Fibroblast of mammary gland (primary cell): ENCODE data around the gene SSC4D.
"Not testable (repeated sequence)": the region's sequence is repeated elsewhere in the genome, so short reads cannot be mapped to it uniquely, and the experiment has no call there.

Experiments used
- DNase-seq: peaks from one replicate; pipeline ENCODE4 v3.0.0-alpha.2; 2010; ENCODE audit warnings: low read depth
- H3K4me3 ChIP-seq: 2 replicates; pipeline ENCODE4 v1.5.1; 2011; ENCODE audit warnings: low read depth, mild to moderate bottlenecking, low read length, moderate library complexity; ENCODE audit not compliant: control insufficient read depth
- TF ChIP-seq, protein P1 (sequence below): conservative IDR thresholded peaks from 2 replicates; pipeline ENCODE4 v1.5.1; 2011; ENCODE audit warnings: low read depth, low read length, inconsistent platforms; ENCODE audit not compliant: control insufficient read depth, insufficient read depth

SSC4D gene

DNA sequence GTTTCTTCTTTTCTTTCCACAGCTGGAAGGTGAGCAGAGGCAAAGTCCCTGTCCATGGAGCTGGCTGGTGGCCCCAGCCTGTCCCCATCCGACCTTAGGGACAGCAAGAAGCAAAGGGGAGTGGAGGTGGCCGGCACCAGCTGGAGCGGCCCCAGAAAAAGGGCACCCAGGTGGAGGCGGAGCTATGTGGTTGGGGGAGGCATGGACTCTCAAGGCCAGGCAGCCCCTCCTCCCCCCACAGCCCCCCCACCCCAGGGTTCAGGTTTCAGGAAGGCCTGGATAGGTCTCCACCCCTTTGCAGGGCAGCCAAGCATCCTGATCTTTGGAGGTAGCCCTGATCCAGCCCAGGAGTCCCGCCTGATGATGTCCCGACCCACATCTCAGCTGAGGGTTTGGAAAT lies at the start of gene SSC4D:
Gene SSC4D, minus strand, starts transcription at position 161 of the 400 bp plus-strand sequence. CDS start 5,258 bp downstream, outside the sequence.
- no peak for DNase-seq
- no peak within 1 kb of the TSS for H3K4me3 ChIP-seq
- TF ChIP-seq, protein P1, sequence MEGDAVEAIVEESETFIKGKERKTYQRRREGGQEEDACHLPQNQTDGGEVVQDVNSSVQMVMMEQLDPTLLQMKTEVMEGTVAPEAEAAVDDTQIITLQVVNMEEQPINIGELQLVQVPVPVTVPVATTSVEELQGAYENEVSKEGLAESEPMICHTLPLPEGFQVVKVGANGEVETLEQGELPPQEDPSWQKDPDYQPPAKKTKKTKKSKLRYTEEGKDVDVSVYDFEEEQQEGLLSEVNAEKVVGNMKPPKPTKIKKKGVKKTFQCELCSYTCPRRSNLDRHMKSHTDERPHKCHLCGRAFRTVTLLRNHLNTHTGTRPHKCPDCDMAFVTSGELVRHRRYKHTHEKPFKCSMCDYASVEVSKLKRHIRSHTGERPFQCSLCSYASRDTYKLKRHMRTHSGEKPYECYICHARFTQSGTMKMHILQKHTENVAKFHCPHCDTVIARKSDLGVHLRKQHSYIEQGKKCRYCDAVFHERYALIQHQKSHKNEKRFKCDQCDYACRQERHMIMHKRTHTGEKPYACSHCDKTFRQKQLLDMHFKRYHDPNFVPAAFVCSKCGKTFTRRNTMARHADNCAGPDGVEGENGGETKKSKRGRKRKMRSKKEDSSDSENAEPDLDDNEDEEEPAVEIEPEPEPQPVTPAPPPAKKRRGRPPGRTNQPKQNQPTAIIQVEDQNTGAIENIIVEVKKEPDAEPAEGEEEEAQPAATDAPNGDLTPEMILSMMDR: no peak

DNA sequence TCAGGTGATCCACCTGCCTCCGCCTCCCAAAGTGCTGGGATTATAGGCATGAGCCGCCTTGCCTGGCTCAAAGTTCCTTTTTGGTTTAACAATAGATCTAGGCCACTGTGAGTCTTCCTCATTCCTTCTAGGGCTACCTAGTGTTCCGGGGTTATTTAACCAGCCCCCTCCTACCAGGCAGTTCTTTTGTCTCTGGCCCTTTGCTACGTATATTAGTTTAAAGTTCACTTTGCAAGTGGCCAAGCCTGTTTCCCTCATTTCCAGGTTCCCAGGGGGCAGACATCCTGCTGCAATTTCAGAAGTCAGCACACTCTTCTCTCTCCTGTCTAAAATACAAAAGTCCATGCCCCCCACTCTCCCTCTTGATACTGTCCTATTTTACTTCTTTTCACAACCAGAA lies 49.0 kb upstream of the SSC4D start:
- DNase-seq, H3K4me3 ChIP-seq: not testable (repeated sequence)

DNA sequence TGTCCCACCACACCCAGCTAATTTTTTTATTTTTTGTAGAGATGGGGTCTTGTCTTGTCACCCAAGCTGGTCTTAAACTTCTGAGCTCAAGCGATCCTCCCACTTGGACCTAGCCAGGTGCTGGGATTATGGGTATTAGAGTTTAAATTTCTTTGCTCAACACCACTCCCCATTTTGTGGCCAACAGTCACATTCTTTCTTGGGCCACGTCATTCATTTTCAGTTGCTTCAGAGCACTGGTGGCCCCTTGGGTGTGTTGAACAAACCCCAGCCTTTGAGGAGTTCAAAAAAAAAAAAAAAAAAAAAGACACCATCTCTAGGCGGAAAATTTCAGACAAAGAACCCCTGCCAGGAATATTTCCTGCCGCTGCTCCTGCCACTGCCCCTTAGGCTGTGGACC lies 47.5 kb upstream of the SSC4D start:
- not testable (repeated sequence) for H3K4me3 ChIP-seq, DNase-seq

DNA sequence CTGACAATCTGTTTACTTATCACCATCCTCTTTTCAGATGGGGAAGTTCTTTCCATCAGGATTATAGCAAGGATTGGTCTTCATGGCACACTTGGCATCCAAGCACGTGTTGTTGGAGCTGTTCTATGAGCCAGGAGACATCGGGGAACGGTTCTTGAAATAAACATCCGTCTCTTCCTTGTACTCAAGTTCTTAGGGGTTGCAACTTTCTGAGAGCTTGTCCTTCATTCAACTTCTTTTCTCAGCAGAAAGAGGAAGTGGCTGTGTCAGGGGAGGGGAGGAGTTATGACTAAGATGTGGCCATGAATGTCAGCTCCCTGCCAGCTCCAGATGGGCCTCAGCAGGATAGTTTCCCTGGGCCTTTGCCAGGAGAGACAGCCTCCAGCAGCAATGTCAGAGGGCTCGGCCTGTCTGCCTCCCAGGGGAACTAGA lies 36.1 kb upstream of the SSC4D start:
- H3K4me3 ChIP-seq: not testable (repeated sequence)
- peak; percentile 76 for DNase-seq

DNA sequence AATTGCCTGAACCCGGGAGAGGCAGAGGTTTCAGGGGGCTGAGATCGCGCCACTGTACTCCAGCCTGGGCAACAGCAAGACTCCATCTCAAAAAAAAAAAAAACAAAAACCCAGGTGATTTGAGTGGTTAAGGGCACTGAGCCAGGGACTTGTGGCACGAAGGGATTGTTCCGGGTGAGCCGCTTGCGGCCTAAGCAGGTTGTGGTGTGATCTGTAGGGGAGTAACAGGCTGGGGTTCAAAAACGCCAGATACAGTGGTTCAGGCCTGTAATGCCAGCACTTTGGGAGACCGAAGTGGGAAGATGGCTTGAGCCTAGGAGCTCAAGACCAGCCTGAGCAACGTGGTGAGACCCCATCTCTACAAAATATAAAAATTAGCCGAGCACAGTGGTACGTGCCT lies 34.3 kb upstream of the SSC4D start:
- H3K4me3 ChIP-seq, DNase-seq: not testable (repeated sequence)

DNA sequence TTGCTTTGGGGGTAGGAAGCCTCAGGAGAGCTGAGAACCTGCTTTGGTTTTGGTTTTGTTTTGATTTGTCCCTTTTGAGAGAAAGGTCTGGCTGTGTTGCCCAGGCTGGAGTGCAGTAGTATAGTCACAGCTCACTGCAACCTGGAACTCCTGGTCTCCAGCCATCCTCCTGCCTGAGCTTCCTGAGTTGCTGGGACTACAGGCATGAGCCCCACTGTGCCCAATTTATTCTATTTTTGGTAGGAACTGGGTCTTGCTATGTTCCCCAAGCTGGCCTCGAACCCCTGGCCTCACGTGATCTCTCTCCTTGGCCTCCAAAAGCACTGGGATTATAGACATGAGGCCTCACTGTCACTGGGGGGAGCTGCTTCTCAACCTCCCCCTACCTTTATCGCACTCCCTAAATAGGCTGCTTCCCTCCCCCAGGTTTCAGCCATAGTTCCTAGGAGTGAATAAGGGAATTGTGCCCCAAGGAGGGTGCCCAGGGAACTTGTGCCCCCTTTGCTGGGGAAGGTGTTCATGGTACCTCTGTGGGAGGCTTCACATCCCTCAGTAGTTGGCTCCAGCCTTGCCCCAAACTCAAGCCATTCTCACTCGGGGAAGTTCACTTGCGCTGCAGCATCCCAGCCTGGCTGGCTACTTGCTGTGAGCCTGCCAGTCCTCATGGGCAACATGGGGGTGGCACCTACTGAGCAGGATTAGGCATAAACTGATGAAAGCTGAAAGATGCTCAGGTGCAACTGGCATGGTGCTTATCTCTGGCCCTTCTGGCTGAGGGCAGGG lies 33.4 kb upstream of the SSC4D start:
- not testable (repeated sequence) for DNase-seq

DNA sequence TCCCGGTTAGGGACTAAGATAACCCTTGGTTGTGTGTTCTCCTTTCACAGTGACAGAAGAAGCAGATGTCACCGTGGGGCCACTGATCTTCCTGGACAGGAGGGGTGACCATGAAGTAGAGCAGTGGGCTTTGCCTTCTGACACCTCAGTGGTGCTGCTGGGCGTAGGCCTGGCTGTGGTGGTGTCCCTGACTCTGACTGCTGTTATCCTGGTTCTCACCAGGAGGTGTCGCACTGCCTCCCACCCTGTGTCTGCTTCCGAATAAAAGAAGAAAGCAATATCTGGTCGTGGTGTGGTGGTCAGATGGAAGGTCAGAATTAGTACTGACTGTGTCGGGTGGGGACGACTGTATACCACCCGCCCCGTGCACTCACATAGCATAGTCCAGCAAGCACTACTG lies 32.3 kb upstream of the SSC4D start:
- not testable (repeated sequence) for DNase-seq, H3K4me3 ChIP-seq

More for the DNA sequence above, 33.4 kb upstream of the SSC4D start:
- not testable (repeated sequence) for H3K4me3 ChIP-seq

DNA sequence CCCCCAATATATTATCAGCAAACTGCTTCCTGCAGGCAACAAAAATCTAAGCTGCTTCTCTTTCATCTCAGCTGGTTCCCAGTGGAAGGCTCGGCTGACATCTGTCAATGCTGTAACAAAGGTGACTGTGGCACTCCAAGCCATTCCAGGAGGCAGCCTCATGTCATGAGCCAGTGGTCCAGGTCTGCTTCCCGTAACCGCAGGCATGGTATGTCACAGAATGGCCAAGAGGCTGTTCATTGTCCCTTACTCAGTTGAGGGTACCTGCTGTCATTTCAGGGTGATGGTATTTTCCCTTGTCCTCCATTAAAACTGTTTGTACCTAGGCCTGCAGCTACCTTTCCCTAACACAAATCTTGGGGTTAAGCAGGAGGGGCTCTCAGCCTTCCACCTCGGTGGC lies 30.9 kb upstream of the SSC4D start:
- DNase-seq, H3K4me3 ChIP-seq: not testable (repeated sequence)

DNA sequence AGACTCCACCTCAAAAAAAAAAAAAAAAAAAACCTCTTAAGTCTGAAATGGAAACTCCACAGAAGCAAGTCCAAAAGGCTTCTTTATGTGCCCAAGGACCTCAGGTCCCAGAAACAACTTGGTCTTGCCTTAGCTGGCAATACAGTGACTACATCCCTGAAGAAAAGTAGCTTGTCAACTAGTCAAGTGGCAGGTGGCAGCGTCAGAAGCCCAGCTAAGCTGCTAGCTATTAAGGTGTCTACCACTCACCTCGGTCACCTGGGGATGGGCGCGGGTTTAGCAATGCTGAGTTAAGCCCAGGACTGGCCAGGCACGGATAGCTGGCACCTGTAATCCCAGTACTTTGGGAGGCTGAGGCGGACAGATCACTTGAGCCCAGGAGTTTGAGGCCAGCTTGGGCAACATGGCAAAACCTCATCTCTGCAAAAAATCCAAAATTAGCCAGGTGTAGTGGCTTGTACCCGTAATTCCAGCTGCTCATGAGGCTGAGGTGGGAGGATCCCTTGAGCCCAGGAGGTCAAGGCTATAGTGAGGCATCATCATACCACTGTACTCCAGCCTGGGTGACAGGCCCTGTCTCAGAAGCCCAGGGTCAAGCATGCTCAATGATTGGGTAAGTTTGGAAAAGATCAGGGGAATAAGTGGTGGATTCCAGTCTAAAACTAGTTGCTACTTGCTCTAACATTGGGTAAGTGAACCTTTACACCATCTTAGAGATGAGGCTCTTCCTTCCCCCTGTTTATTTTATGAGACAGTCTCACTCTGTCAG lies 29.8 kb upstream of the SSC4D start:
- not testable (repeated sequence) for H3K4me3 ChIP-seq, DNase-seq

DNA sequence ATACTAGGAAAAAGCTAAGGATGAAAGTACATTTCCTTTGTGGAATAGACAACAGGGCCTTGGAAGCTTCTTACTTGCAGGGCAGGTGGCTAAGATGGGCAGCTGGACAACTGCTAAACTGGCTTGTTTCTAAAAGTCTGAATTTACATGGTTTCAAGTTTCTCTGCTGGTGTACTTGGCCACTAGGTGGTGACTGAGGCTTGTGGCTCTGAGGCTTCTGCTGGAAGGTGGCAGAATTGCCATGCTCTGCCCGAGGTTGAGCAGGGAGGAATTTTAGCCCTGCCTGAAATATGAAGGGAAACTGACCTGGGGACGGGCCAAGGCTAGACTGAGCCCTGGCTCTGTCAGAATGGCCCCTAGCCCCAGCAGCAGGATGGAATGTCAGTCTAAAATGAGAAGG lies 28.4 kb upstream of the SSC4D start:
- TF ChIP-seq, protein P1: peak; percentile 50
- DNase-seq: peak; percentile 82
- not testable (repeated sequence) for H3K4me3 ChIP-seq

DNA sequence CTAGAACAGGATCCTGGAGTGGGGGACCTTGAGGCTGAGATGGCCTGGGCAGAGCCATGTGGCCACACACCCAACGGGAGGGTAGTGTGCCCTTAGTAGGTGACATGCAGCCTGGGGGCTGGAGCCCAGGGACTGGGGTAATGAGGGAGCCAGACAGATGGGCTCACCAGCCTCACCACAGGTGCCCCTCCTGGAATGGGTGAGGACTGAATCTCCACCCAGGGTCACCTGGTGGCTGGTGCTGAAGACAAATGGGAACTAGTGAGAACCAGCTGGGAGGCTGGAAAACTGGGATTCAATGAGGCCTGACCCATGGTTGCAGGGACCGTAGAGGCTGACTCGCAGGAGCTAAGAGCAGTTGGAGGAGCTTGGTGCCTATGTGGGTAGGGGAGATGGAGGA lies 21.3 kb upstream of the SSC4D start:
- TF ChIP-seq, protein P1: no peak
- no peak for DNase-seq
- H3K4me3 ChIP-seq: no peak overlapping the region
